ENCODE measurements around the gene HIBCH.
"Not testable (repeated sequence)": the region's sequence is repeated elsewhere in the genome, so short reads cannot be mapped to it uniquely, and the experiment has no call there.

Gene HIBCH

DNA sequence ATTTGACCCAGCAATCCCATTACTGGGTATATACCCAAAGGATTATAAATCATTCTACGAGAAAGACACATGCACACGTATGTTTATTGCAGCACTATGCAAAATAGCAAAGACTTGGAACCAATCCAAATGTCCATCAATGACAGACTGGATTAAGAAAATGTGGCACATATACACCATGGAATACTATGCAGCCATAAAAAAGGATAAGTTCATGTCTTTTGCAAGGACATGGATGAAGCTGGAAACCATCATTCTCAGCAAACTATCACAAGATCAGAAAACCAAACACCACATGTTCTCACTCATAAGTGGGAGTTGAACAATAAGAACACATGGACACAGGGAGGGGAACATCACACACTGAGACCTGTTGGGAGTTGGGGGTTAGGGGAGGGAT is 96.9 kb downstream of the HIBCH start:
- not testable (repeated sequence) for DNase-seq

DNA sequence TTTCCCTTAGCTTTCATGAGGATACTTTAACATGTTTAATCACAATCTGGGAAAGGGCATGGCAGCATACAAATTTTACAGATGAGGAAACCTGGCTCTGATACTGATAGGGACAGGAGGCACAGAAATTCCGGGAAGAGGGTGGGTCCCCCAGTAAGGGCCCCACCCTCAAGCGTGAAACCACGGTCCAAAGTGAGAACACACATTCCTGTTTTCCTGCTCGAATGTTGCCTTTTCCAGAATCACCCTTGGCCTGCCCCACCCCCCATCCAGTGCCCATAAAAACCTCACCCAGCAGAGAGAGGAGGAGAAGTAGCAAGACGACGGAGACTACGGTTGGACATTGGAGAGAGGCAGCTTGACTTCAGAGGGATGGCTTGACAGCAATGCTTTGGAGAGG is 98.2 kb downstream of the HIBCH start:
- no peak for DNase-seq

DNA sequence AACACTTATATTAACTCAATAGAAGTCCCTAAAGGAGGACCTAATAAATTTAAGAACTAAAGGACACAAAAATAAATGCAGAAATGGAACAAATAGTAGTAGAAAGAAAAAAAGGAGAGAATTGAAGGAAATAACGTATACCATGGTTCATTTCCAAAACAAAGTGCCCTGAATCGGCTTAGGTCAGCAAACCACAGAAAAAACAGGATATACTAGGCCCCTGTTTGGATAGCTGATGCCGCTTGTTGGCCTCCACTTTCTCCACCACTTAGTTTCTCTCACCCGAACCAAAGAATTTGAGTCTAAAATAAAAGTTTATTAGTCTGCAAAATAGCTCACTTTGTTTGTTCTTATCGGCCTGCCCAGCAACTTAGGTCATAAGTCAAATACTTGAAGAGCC is 100.4 kb downstream of the HIBCH start:
- no peak for DNase-seq

DNA sequence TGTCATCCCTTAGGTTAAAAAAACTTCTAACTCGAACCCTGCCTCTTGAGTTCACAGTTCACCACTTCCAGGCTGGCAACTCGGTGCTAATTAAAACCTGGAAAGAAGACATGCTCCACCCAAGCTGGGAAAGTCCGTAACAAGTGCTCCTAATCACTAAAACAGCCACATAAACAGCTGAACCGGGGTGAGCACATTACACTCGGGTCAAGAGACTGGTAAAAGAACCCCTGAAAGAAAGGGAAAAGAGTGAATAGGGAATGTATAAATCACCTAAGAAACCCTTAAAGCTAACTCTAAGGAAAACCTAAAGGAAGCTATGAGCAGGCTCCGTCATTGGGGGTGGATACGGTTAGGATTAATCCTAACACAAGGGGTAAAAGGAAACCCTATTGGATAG is 102.0 kb downstream of the HIBCH start:
- DNase-seq: no peak

DNA sequence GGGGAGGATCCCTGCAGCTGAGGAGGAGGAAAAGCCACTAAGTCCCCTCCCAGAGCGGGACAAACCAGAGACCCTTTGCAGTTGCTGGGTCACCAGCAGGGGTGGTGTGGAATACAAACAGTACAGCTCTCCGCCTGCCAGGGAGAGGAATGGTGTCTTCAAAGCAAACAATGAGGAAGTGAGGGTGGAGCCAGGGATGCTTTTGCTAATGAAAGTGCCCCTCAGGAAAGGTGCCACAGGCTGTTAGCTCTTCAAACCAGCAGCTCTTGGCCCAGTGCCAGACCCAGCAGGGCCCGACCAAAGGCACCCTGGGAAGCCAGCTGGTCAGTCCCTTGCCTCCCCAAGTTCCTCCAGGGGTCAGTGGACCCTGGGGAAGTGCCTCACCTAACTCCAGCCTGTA is 102.8 kb downstream of the HIBCH start:
- DNase-seq: peak; percentile 25

DNA sequence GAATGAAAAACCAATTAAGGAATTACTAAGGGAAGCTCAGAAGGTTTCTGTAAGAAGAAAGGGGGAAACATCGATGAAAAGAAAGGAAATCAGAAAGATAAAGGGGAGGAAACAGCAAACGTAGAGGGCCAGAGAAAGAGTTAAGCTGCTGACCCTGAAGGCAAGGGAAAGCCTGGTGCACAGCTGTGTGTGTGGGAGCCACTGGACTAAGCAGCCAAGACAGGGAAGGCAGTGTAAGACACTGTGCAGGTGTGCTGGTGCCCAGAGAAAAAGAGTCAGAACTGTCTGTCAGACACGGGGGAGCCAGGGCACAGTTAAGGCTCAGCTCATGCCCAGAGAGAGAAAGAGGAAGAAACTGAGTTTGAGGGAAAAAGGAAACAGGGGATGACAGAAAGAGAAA is 104.0 kb downstream of the HIBCH start:
- DNase-seq: no peak

DNA sequence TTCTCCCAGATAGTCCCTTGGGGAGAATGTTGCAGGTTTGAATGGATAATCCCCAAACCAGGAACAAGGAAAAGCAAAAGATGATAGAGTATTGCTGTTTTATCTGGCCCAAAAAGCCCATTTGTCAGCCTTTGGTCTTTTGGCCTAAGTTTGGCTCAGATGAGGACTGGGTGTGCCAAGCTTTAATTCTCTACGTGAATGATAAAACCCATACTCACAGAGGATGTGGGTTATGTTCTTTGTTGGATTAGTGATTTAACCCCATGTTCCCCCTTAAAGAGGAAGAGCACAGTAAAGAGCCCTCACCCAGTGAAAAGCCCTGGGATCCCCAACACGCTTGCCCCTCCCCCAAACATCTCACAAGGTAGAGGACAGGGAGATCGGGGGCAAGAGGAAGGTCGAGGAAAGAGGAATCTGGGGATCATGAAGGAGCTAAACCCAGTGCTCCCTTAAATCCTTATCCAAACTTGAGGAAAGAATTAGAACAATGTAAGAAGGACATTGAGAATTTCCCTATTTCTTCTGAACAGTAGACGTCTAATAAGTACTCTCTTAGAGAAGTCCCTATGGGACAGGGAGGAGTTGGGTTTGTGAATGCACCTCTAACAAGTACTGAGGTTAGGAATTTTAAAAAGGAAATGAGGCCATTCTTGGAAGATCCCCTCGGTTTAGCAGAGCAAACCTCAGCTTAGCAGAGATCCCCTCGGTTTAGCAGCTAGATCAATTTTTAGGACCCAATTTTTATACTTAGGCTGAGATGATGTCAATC is 105.0 kb downstream of the HIBCH start:
- no peak for DNase-seq

DNA sequence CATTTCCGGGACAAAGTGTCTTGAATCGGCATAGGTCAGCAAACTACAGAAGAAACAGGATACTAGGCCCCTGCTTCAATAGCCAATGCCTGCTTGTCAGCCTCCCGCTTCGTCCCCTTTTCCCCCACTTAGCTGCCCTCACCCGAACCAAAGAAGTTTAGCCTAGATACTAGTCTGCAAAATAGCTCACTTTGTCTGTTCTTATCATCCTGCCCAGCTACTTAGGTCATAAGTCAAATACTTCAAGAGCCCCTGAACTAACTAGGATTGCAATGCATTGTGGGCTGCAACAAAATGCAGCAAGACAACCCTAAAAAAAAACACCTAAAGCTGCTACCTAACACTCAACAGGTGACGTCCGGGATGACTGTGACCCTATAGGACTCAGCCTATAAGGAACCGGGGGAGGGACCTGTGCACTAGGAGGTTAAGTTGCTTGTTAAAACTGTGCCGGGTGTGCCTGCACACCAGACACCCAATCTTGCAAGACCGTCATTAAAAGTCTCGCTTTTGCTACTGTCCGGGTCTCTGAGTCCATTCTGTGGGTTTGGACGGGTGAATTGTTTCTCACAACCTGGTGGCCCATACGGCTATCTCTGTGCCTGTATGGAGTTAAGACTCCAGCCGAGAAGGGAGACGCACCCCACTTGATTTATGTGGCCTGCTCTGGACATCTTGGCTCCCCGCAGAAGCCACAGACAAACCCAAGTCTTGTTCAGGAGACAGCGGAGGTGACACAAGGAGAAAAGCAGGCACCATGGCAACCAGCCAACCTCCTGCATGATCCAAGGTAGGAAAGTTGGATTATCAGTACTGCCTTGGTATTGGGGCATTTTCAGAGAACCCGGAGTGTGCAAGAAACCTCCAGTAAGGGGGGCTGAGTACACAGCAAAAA is 105.9 kb downstream of the HIBCH start:
- no peak for DNase-seq

DNA sequence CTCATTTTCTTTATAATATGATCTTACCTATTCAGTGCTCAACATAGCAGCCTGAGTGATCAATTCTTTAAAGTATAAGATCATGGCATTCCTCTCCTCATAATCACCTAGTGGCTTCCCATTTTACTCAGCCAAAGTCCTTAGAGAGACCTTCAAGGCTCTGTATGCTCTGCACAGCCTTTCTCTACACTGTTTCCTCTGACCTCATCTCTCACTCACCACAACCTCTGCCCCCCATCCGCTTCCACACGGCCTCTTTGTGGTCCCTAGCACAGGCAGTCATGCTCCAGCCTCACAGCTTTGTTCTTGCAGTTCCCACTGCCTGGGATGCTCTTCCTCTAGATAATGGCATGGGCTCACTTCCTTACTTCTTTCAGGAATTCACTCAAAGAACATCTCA is 109.2 kb downstream of the HIBCH start:
- DNase-seq: no peak

DNA sequence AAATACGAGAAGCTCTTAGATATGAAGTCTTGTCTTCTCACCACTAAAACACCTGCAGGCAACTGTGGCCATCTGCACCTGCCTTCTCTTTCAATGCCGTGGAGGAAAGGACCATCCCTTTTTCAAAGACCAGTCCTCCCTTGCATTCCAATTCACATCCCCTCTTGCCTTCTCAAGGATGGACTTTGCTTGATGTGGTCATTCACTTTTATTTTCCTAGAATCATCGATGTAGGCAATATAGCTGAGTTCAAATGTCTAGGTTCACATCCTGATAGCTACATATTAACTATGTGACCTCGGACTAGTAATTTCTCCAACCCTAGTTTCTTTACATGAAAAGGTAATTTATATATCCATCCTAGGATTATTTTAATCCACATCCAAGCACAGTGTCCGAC is 110.1 kb downstream of the HIBCH start:
- no peak for DNase-seq

DNA sequence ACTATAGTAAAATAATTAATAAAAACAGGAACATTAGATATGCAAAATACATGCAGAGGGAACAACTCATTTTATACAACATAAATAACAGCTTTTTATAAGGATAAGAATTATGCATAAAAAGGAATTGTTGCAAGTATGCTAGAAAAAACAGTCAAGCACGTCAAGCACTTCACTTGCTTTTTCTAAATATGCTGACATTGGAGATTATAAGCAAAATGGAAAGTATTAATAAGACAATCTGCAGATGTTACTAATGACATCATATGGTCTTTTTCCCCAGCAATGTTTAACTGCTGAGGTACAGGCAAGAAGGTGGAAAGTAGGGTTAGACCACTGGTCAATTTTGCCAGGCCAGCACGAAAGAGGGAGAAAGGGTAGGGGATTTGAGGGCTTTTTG is 111.7 kb downstream of the HIBCH start:
- no peak for DNase-seq

DNA sequence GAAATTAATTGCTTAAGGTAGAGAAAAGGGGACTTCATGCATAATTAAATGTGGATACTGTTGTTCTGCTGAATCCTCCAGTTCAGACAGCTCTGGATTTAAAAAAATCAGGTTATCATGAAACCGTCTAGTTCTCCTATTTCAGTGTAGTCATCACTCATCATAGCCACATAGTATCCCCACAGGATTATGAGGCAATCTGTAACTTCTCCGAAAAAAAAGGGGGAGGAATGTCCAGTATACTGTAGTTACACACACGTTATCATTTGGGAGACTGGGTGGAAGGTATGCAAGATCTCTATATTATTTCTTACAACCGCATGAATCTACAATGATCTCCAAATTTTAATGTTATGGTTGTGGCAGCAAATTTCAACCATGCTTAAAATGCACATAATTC is 114.0 kb downstream of the HIBCH start:
- no peak for DNase-seq

DNA sequence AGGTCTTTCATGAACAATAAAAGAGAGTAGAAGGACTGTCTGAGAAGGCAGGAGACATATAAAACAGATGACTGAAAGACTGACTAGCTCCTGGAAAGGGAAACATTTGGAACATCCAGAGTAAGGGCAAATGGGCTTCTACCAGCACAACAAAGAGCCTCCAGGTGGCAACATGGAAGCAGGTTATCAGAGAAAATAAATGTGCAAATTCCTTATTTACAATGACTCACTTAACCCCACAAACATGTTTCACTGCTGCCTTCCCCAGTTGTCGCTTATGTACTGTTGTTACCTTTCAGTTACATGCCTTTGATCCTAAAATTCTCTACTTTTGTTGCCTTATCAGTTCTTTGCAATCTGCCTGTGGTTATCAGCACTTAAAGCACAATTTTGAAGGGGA is 117.0 kb downstream of the HIBCH start:
- DNase-seq: no peak

DNA sequence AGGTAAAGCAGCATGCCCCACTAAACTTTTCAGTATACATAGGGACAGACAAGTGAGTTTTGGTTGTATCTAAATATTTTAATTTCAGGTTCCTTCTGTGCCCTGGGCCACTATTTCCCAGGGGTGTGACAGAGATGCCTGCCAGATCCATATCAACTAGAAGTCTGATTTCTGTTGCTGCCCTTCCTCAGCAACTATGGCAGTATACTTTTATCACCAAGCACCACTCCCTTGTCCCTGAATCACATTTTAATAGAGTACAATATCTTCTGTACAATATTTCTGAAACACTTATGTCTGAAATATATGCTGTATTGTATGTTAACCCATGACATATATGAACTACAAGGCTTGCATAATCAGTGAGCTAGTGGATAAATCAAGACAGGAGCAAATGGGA is 117.6 kb downstream of the HIBCH start:
- no peak for DNase-seq

DNA sequence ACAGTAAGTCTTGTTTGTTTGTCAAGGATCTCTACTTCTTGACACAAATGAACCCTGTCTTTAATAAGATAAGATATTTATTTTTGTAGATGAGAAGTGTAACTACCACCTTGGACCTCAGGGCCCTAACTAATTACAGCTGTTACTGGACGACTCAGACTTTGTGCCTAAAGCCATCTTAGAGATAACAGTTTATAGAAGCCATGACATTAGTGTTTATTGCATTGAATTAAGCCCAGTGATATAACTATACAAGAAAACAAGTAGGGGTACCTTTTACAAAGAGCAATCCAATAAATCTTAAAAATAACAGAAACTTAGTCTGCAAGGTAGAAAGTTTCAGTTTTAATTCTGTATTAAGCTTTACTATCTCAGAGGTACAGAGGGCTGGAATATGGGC is 119.0 kb downstream of the HIBCH start:
- DNase-seq: no peak

DNA sequence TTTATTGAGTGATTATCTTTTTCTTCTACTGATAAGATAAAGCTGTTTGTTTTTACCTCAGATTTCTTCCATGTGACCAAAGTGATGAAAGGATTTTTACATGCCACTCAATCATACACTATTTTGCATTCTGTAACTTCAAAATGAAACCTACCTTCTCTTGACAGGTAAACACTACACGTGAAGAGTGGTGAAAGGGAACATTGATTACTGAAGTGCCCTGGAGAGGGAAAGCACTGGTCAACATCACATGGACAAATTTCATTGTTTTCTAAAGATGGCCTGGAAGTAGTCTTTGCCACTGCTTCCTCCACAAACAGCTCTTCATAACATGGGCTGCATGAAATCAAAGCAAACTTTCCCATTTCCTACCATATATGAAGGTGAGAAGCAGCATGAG is 120.1 kb downstream of the HIBCH start:
- no peak for DNase-seq

DNA sequence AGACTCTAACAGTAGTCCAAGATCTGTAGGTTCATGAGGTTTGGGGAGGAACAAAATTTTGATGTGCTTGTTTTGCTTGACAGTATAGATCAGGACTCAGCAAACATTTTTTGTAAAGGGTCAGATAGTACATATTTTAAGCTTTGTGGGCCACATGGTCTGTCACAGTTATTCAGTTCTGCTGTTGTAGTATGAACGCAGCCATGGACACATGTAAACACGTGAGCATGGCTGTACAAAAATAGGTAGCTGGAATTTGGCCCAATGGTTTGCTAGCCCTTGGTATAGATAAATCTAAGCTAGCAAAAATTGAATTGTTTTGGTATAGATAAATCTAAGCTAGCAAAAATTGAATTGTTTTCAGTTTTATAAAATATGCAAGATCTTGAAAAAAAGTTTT is 120.5 kb downstream of the HIBCH start:
- DNase-seq: no peak

DNA sequence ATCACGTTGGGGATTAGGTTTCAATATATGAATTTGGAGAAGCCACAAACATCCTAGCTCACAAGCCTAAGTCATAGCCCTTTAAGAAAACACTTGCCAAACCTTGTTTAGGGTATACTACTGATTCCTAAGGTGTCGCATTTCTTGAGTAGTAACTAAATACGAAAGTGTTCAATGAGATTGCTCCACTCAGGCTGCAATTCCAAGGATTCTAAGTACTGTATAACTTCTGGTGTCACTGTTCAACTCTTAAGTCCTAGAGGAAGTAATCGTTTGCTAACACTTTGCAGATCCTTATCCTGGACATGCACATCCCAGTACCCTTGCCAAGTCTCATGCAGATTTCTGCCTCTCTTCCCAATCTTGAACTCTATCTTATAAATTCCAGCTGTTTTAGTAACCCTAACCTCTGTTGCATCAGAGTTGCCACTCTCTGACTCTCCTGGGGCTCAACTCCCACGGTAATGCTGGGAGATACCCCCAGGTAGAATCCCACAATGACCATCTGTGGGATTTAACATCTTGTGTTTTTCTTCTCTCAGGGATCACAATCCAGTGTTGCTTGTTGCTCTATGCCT is 122.4 kb downstream of the HIBCH start:
- no peak for DNase-seq

DNA sequence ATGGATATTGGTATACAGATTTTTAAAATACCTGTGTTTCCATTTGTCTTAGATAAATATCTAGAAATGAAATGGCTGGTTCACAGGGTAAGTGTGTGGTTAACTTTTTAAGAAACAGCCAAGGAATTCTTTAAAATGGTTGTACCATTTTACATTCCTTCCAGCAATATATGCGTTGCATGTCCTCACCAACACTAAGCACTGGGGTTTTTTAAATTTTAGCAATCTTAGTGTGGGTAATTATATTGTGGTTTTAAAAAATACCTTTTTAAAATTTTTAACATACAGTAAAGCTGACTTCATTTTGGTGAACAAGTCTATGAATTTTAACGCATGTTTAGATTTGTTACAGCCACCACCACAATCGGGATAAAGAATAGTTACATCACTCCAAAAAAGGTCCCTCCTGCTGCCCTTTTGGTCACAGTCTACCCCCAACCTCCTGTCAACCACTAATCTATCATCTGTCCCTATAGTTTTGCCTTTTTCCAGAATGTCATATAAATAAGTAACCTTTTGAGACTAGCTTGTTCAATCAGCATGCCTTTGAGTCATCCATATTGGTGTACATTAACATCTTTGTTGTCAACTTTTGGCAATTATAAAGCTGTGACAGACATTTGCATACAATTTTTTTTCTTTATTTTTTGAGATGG is 129.0 kb downstream of the HIBCH start:
- no peak for DNase-seq

DNA sequence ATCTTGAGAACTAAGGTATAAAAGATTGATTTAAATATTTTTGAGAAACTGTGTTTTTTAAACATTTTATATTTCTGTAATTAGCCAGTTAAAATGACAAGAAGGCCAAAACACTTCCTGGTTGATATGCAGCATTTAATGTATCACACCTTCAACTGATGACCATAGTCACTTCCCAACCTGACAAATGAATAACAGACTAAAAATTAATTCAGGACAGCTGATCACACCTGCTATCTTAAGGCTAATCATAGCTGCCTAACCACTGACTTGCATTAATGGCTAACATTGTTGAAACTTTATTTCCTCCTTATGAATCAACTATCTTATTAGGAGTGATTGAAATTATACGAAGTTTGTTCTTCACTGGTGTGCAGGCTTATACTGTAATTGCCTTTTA is 131.3 kb downstream of the HIBCH start:
- DNase-seq: no peak

DNA sequence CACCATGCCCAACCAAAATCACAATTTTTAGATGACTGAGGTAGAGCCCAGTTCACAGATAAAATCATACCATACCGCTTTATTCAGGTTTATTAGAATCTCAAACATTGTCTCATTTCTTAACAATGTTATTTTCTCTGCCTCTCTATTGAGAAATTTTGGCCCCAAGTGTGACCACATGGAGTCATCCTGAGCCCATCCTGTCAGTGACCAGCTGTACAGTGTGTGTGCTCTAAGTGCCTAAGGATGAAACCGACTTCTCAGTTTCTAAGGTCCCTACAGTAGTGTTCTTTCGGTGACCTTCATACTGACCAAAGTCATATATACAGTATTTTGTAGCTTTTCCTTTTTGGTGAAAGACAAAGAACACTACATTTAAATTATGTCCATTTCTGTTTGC is 133.4 kb downstream of the HIBCH start:
- no peak for DNase-seq

DNA sequence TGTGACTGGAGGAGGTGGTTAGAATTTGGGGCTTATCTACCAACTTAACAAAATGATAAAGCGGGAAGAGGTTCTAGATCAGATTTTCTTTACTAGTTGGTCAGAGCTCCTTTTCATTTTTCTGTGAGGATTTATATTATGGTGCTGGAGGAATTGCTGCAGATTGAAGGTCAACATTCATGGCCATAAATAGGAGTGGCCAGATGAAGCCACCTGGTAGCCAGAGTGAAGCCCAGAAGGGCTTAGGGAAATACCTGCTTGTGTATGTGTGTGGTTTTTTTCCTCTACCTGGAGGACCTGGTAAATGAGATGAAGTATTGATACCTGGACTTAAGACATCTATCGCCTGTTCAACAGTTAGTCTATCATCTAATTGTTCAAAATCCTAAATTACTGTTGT is 134.2 kb downstream of the HIBCH start:
- DNase-seq: no peak

DNA sequence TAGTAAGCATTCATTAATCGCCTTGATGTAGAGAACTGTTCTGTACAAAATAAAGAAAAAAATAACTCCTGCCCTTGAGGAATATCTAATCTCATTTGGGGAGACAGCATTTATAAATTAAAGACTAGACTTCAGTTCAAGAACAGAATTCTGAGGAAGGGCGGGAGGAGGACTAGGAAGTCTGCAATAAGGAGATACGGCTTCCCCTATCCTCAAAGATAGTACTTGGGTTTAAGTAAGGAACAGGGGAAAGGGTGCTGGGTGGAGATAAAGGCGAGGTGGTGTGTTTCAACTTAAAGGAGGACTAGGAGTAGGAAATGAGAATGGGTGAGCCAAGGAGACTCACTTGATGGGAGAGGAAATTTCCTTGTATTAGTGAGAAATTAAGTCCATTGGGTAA is 135.2 kb downstream of the HIBCH start:
- DNase-seq: no peak

DNA sequence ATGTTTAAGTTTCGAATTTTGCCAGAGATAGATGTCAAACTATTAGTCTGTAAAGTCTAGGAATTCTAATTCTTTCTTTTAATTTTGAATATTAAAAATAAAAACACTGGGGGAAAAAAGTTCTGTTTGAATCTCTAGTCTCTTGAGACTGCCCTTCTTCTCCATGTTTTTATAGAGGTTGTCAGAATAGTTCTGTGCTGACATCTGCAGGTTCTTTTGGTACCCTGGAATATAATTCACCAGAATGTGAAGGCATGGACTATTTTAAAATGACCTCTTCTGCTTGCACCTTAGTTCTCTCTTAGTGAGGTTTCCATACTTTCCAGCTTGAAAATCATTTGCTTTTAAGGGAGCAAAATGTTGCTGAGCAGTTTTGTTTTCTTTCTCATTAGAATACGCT is 136.1 kb downstream of the HIBCH start:
- DNase-seq: no peak

Data from DMS79 treated with DMSO at 0.1 percent for 48 hours (cell line).